HEK293T (cell line): ENCODE data around the gene IGFBP6.

ENCODE experiments used
- ARNT ChIP-seq: fragments of 450-650 bp; IDR thresholded peaks from 2 replicates; pipeline ENCODE4 v1.6.1; 2017; ENCODE audit warnings: mild to moderate bottlenecking
- BHLHE40 ChIP-seq: fragments of 450-650 bp; IDR thresholded peaks from 2 replicates; pipeline ENCODE4 v1.6.1; 2016; ENCODE audit warnings: mild to moderate bottlenecking, moderate library complexity, borderline replicate concordance
- ELF4 ChIP-seq: fragments of 450-650 bp; IDR thresholded peaks from 2 replicates; pipeline ENCODE4 v1.6.1; 2017; ENCODE audit warnings: antibody characterized with exemption
- FOXA1 ChIP-seq: fragments of 450-650 bp; IDR thresholded peaks from 2 replicates; pipeline ENCODE4 v1.6.1; 2016; ENCODE audit warnings: mild to moderate bottlenecking
- FOXM1 ChIP-seq: fragments of 450-650 bp; IDR thresholded peaks from 2 replicates; pipeline ENCODE4 v1.6.1; 2017; ENCODE audit warnings: mild to moderate bottlenecking, borderline replicate concordance
- HDGF ChIP-seq: fragments of 450-650 bp; IDR thresholded peaks from 2 replicates; pipeline ENCODE4 v1.6.1; 2017; ENCODE audit warnings: antibody characterized with exemption, borderline replicate concordance
- L3MBTL2 ChIP-seq: fragments of 450-650 bp; conservative IDR thresholded peaks from 2 replicates; pipeline ENCODE4 v1.6.1; 2016; ENCODE audit warnings: mild to moderate bottlenecking
- LEF1 ChIP-seq: fragments of 450-650 bp; IDR thresholded peaks from 2 replicates; pipeline ENCODE4 v1.6.1; 2017; ENCODE audit warnings: mild to moderate bottlenecking, borderline replicate concordance
- NFRKB ChIP-seq: fragments of 450-650 bp; IDR thresholded peaks from 2 replicates; pipeline ENCODE4 v1.6.1; 2016; ENCODE audit warnings: mild to moderate bottlenecking, moderate library complexity
- SP1 ChIP-seq: fragments of 450-650 bp; IDR thresholded peaks from 2 replicates; pipeline ENCODE4 v1.6.1; 2017
- SUZ12 ChIP-seq: fragments of 450-650 bp; IDR thresholded peaks from 2 replicates; pipeline ENCODE4 v1.6.1; 2016; ENCODE audit warnings: mild to moderate bottlenecking
- TARDBP ChIP-seq: fragments of 450-650 bp; IDR thresholded peaks from 2 replicates; pipeline ENCODE4 v1.6.1; 2016
- ZNF384 ChIP-seq: fragments of 450-650 bp; IDR thresholded peaks from 2 replicates; pipeline ENCODE4 v1.6.1; 2016
- TF ChIP-seq, protein P1 (sequence below): fragments of 450-650 bp; IDR thresholded peaks from 2 replicates; pipeline ENCODE4 v1.6.1; 2016

DNA sequence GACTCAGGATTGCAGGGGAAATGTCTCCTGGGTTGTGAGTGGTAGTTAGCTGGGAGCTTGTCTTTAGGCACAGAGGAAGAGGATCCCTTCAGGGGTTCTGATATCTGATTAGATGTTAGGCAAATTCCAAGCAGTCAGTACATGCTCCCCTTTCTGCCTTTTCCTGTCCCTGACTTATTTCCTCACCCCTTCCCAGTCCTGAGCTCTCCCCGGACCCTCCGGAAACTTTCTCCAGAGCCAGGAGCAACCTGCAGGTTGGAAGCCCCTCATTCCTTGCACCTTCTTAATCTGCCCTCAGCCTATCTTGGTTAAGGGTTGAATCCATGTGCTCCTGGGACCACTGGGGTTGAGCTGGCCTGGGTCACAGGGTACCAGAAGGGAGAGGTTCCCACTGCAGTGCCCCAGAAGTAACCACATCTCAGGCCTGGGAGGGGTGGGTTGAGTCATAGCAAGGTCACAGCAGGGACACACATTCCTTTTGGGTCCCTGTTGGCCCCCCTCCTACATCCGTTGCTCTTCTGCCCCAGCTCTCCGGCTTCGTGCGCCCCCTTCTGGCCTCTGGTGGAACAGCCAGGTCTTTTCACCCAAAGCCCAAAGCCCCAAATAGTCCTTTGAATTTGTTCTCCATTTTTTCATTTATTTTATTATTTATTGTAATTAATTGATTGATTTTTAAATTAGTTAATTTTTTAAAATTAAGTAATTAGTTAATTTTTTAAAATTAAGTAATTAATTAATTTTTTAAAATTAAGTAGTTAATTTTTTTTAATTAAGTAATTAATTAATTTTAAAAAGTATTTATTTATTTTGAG, 1.8 kb downstream of the IGFBP6 start:
- no peak for TF ChIP-seq FOXA1
- no peak for TF ChIP-seq TARDBP
- TF ChIP-seq SP1: no peak
- TF ChIP-seq ELF4: no peak
- TF ChIP-seq FOXM1: no peak; the same call in 1 of the 2 replicates
- TF ChIP-seq, protein P1, sequence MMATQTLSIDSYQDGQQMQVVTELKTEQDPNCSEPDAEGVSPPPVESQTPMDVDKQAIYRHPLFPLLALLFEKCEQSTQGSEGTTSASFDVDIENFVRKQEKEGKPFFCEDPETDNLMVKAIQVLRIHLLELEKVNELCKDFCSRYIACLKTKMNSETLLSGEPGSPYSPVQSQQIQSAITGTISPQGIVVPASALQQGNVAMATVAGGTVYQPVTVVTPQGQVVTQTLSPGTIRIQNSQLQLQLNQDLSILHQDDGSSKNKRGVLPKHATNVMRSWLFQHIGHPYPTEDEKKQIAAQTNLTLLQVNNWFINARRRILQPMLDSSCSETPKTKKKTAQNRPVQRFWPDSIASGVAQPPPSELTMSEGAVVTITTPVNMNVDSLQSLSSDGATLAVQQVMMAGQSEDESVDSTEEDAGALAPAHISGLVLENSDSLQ: no peak
- TF ChIP-seq BHLHE40: no peak
- no peak for TF ChIP-seq ARNT
- no peak for TF ChIP-seq SUZ12
- TF ChIP-seq LEF1: no peak
- TF ChIP-seq HDGF: no peak
- TF ChIP-seq L3MBTL2: no peak
- TF ChIP-seq ZNF384: no peak
- no peak for TF ChIP-seq NFRKB
